GM19452 (cell line): Measurements from ENCODE around the gene DGAT2.
A peak's percentile ranks its signal among the peaks of the same experiment; 100 is the strongest.

Experiments
- ATAC-seq: cut with Tn5 transposase; IDR thresholded peaks from one replicate; pipeline ENCODE4 v1.9.1; 2021; ENCODE audit not compliant: unreplicated experiment

DGAT2 gene

GRCh38 chr11:75800728-75801361 is 32.3 kb downstream of the DGAT2 start:
- ATAC-seq: no peak

- ATAC-seq: no peak
Measured at GRCh38 chr11:75801362-75802020, 32.9 kb downstream of the DGAT2 start.

GRCh38 chr11:75802021-75802912 is 33.7 kb downstream of the DGAT2 start:
- ATAC-seq: no peak

- ATAC-seq: peak; percentile 69
Measured at GRCh38 chr11:75802913-75803820, 34.6 kb downstream of the DGAT2 start.

GRCh38 chr11:75809111-75809510 is 40.5 kb downstream of the DGAT2 start:
- ATAC-seq: no peak

GRCh38 chr11:75809991-75810390 is 41.4 kb downstream of the DGAT2 start:
- no peak for ATAC-seq

GRCh38 chr11:75810637-75811390 is 42.2 kb downstream of the DGAT2 start:
- ATAC-seq: no peak

- ATAC-seq: no peak
Measured at GRCh38 chr11:75811485-75811884, 42.9 kb downstream of the DGAT2 start.

- ATAC-seq: no peak
Measured at GRCh38 chr11:75812542-75813040, 44.0 kb downstream of the DGAT2 start.

- ATAC-seq: no peak
Measured at GRCh38 chr11:75813124-75813523, 44.5 kb downstream of the DGAT2 start.

GRCh38 chr11:75813622-75814039 is 45.1 kb downstream of the DGAT2 start:
- no peak for ATAC-seq

- ATAC-seq: peak; percentile 24
Measured at GRCh38 chr11:75814363-75814676, 45.7 kb downstream of the DGAT2 start.

- ATAC-seq: peak; percentile 77
Measured at GRCh38 chr11:75814677-75815344, 46.2 kb downstream of the DGAT2 start, which contains the start of gene UVRAG. Gene UVRAG (plus strand): TSS chr11:75815210. CDS start chr11:75815408, 198 bp downstream.

- peak; percentile 24 for ATAC-seq
Measured at GRCh38 chr11:75815345-75816168, 47.0 kb downstream of the DGAT2 start.

GRCh38 chr11:75816561-75817239 is 48.1 kb downstream of the DGAT2 start:
- ATAC-seq: no peak

- ATAC-seq: no peak
Measured at GRCh38 chr11:75820645-75821044, 52.1 kb downstream of the DGAT2 start.

- ATAC-seq: no peak
Measured at GRCh38 chr11:75821202-75821601, 52.6 kb downstream of the DGAT2 start.

- no peak for ATAC-seq
Measured at GRCh38 chr11:75822541-75822940, 54.0 kb downstream of the DGAT2 start.
